ENCODE measurements around the gene SRP68.

GRCh38 chr17:76080768-76081287 is 8.5 kb upstream of the SRP68 start:
- TF ChIP-seq CTCF (IDR thresholded peaks at IDR 0.05; ENCODE audit: low read depth, low read length, missing input control): no peak
- TF ChIP-seq SP1 (IDR thresholded peaks at IDR 0.05): no peak
- no peak for TF ChIP-seq TAF1 (conservative IDR thresholded peaks at IDR 0.05)
- TF ChIP-seq JUND (IDR thresholded peaks at IDR 0.05): no peak
- no peak for TF ChIP-seq EGR1 (IDR thresholded peaks at IDR 0.05; ENCODE audit: low read depth in 2 of 2)
